Measurements from ENCODE around the gene CYTH3. TPM values are rescaled to one million over a fixed set of nuclear protein-coding genes. Genes with fewer than 3 reads are reported as not detected.

Gene CYTH3
- total and polyA plus RNA-seq, 2 of the 13 experiments (the other 11 are each of a cell fraction or from before 2014, with no cell fraction given), result 3.1 to 3.8 TPM

- no peak for DNase-seq (ENCODE audit: low spot score)
- Histone ChIP-seq H3K36me3 (replicated peaks in 1 of 2; ENCODE audit: control insufficient read depth in 1 of 2, insufficient read depth in 2 of 2, low read length in 2 of 2) (no peaks in the 10 kb centered on the region), H3K4me3 (replicated peaks in 1 of 3; ENCODE audit: insufficient read depth in 1 of 3, low read depth in 2 of 3, low read length in 3 of 3) (no peak overlapping the region), H3K4me2 (ENCODE audit: low read depth, low read length) (no peak overlapping the region), H3K4me1 (ENCODE audit: insufficient read depth, low read length) (peaks cover 9% of the 10 kb centered on the region; the same call in 1 of the 2 replicates), H2AFZ (ENCODE audit: low read length) (no peak overlapping the region), H3K9ac (ENCODE audit: insufficient read depth, low read depth, low read length) (no peak overlapping the region), H3K27me3 (ENCODE audit: control insufficient read depth in 1 of 2, insufficient read depth in 2 of 2, low read length in 2 of 2) (peaks cover 6 to 73% of the 10 kb centered on the region in 2 experiments), H3K79me2 (ENCODE audit: insufficient read depth, low read length) (no peaks in the 10 kb centered on the region), H4K20me1 (ENCODE audit: insufficient read depth, low read length) (peaks cover 33% of the 10 kb centered on the region), H3K27ac (ENCODE audit: extremely low read length, insufficient read depth, low read length) (no peak overlapping the region), H3K9me3 (ENCODE audit: low read length) (no peaks in the 10 kb centered on the region)
- FAIRE-seq, result no peak
- BruUV-seq (replicated peaks), result no TSS peak
- no peak; the same call in 2 of the 3 replicates for ATAC-seq
- CTCF ChIA-PET (ENCODE audit: low intra/inter-chr PET ratio, low total read pairs), result no interaction called here
- intact Hi-C loops (cut with micrococcal nuclease; ENCODE audit: unreplicated experiment) (no loop called here), in situ Hi-C loops (cut with HindIII; ENCODE audit: extremely low pct_ligation_motif_present, low pct_unique_long_range_greater_than_20kb) (no loop called here)
- 49% methylated on average over 6 of the region's 6 CpGs for WGBS (ENCODE audit: low lambda C conversion rate)
- POLR2A ChIA-PET, result no interaction called here
- TF ChIP-seq HOXA9 (CRISPR knock-in tag; IDR thresholded peaks at IDR 0.05; ENCODE audit: borderline replicate concordance), result no peak
- no peak for TF ChIP-seq ZNF589 (CRISPR knock-in tag; conservative IDR thresholded peaks at IDR 0.05)
- TF ChIP-seq TBX3 (IDR thresholded peaks at IDR 0.05; ENCODE audit: borderline replicate concordance), result no peak
- TF ChIP-seq AFF4 (CRISPR knock-in tag; IDR thresholded peaks at IDR 0.05), result no peak
- no peak for TF ChIP-seq ZNF841 (CRISPR knock-in tag; IDR thresholded peaks at IDR 0.05; ENCODE audit: borderline replicate concordance)
- no peak for TF ChIP-seq ZBTB46 (CRISPR knock-in tag; IDR thresholded peaks at IDR 0.05; ENCODE audit: borderline replicate concordance)
- no peak for TF ChIP-seq NFRKB (IDR thresholded peaks at IDR 0.05)
- TF ChIP-seq HES4 (CRISPR knock-in tag; IDR thresholded peaks at IDR 0.05; ENCODE audit: borderline replicate concordance), result no peak
- no peak for TF ChIP-seq MAX (IDR thresholded peaks at IDR 0.05)
- no peak for TF ChIP-seq ATF4 (CRISPR knock-in tag; IDR thresholded peaks at IDR 0.05)
- TF ChIP-seq ZNF710 (CRISPR knock-in tag; IDR thresholded peaks at IDR 0.05; ENCODE audit: borderline replicate concordance), result no peak
- no peak for TF ChIP-seq ZSCAN30 (CRISPR knock-in tag; IDR thresholded peaks at IDR 0.05)
- no peak for TF ChIP-seq ZNF274 (CRISPR knock-in tag; IDR thresholded peaks at IDR 0.05)
- no peak for TF ChIP-seq MED1 (CRISPR knock-in tag; IDR thresholded peaks at IDR 0.05)
- TF ChIP-seq FOXO4 (CRISPR knock-in tag; conservative IDR thresholded peaks at IDR 0.05), result no peak
These were observed 38.0 kb downstream of the CYTH3 start for GRCh38 chr7:6234384-6234783.
